HG03066 (cell line): ENCODE results near the gene IKZF1.
"Not testable (repeated sequence)": the region's sequence is repeated elsewhere in the genome, so short reads cannot be mapped to it uniquely, and the experiment has no call there.

Experiments
- ATAC-seq: cut with Tn5 transposase; IDR thresholded peaks from one replicate; pipeline ENCODE4 v1.9.1; 2021; ENCODE audit warnings: low read depth; ENCODE audit not compliant: unreplicated experiment

The IKZF1 gene

GRCh38 chr7:50331564-50332208 lies 27.2 kb downstream of the IKZF1 start:
- peak; percentile 72 for ATAC-seq

GRCh38 chr7:50332241-50333165 lies 28.0 kb downstream of the IKZF1 start:
- ATAC-seq, result no peak

- no peak for ATAC-seq
These were observed 28.7 kb downstream of the IKZF1 start for GRCh38 chr7:50333221-50333651.

GRCh38 chr7:50334341-50334994 lies 30.0 kb downstream of the IKZF1 start:
- no peak for ATAC-seq

- ATAC-seq, result no peak
These were observed 30.8 kb downstream of the IKZF1 start for GRCh38 chr7:50335230-50335794.

- ATAC-seq, result no peak
These were observed 31.6 kb downstream of the IKZF1 start for GRCh38 chr7:50335795-50336754.

GRCh38 chr7:50336894-50337703 lies 32.6 kb downstream of the IKZF1 start:
- ATAC-seq, result no peak

- ATAC-seq, result not testable (repeated sequence)
These were observed 35.0 kb downstream of the IKZF1 start for GRCh38 chr7:50339472-50339871.

GRCh38 chr7:50339990-50340500 lies 35.5 kb downstream of the IKZF1 start:
- ATAC-seq, result peak; percentile 39

GRCh38 chr7:50341724-50342123 lies 37.2 kb downstream of the IKZF1 start:
- no peak for ATAC-seq

GRCh38 chr7:50342616-50343114 lies 38.1 kb downstream of the IKZF1 start:
- no peak for ATAC-seq

GRCh38 chr7:50346545-50347497 lies 42.3 kb downstream of the IKZF1 start:
- ATAC-seq, result no peak

- ATAC-seq, result no peak
These were observed 43.2 kb downstream of the IKZF1 start for GRCh38 chr7:50347693-50348092.

- ATAC-seq, result no peak
These were observed 44.1 kb downstream of the IKZF1 start for GRCh38 chr7:50348469-50349162.

- ATAC-seq, result no peak
These were observed 44.9 kb downstream of the IKZF1 start for GRCh38 chr7:50349399-50349798.

GRCh38 chr7:50349963-50350944 lies 45.7 kb downstream of the IKZF1 start:
- ATAC-seq, result peak; percentile 82
